ENCODE measurements around the gene CHFR.
A peak's percentile ranks its signal among the peaks of the same experiment; 100 is the strongest.
"Not testable (repeated sequence)": the region's sequence is repeated elsewhere in the genome, so short reads cannot be mapped to it uniquely, and the experiment has no call there.

The CHFR gene

GRCh38 chr12:132887513-132888351 is at the start of gene CHFR:
Gene CHFR, minus strand, starts transcription at chr12:132887605. Its CDS starts 277 bp downstream, at chr12:132887328.
- DNase-seq (ENCODE audit: low spot score), result peak; percentile 83
- no peak for FAIRE-seq

- not testable (repeated sequence) for DNase-seq (ENCODE audit: low spot score); FAIRE-seq
Measured at GRCh38 chr12:132936921-132937320, 49.5 kb upstream of the CHFR start.

GRCh38 chr12:132936163-132936562 is 48.8 kb upstream of the CHFR start:
- FAIRE-seq (no peak), DNase-seq (ENCODE audit: low spot score) (no peak)

GRCh38 chr12:132926415-132926833 is 39.0 kb upstream of the CHFR start:
- no peak for FAIRE-seq
- DNase-seq (ENCODE audit: low spot score), result no peak

GRCh38 chr12:132925597-132926414 is 38.4 kb upstream of the CHFR start:
- no peak for DNase-seq (ENCODE audit: low spot score)

GRCh38 chr12:132924356-132924755 is 37.0 kb upstream of the CHFR start:
- FAIRE-seq (no peak), DNase-seq (ENCODE audit: low spot score) (no peak)

More at GRCh38 chr12:132925597-132926414, 38.4 kb upstream of the CHFR start:
- FAIRE-seq, result no peak

- no peak for FAIRE-seq
- no peak for DNase-seq (ENCODE audit: low spot score)
Measured at GRCh38 chr12:132923356-132923909, 36.0 kb upstream of the CHFR start.

GRCh38 chr12:132922676-132923075 is 35.3 kb upstream of the CHFR start:
- FAIRE-seq, result no peak
- no peak for DNase-seq (ENCODE audit: low spot score)

- no peak for DNase-seq (ENCODE audit: low spot score)
- no peak for FAIRE-seq
Measured at GRCh38 chr12:132921685-132922084, 34.3 kb upstream of the CHFR start.

- no peak for FAIRE-seq
- no peak for DNase-seq (ENCODE audit: low spot score)
Measured at GRCh38 chr12:132918680-132919079, 31.3 kb upstream of the CHFR start.

- FAIRE-seq (no peak), DNase-seq (ENCODE audit: low spot score) (no peak)
Measured at GRCh38 chr12:132909030-132909368, 21.6 kb upstream of the CHFR start.

GRCh38 chr12:132908145-132909029 is 21.0 kb upstream of the CHFR start:
- FAIRE-seq, result peak; percentile 97

GRCh38 chr12:132907789-132908144 is 20.4 kb upstream of the CHFR start:
- FAIRE-seq; DNase-seq (ENCODE audit: low spot score): not testable (repeated sequence)

More at GRCh38 chr12:132908145-132909029, 21.0 kb upstream of the CHFR start:
- peak; percentile 97 for DNase-seq (ENCODE audit: low spot score)

- no peak for FAIRE-seq
- DNase-seq (ENCODE audit: low spot score), result no peak
Measured at GRCh38 chr12:132907216-132907615, 19.8 kb upstream of the CHFR start.

- no peak for FAIRE-seq
Measured at GRCh38 chr12:132904718-132905328, 17.4 kb upstream of the CHFR start.

GRCh38 chr12:132899033-132899432 is 11.6 kb upstream of the CHFR start:
- DNase-seq (ENCODE audit: low spot score), result no peak
- no peak for FAIRE-seq

More at GRCh38 chr12:132904718-132905328, 17.4 kb upstream of the CHFR start:
- no peak for DNase-seq (ENCODE audit: low spot score)

- FAIRE-seq (no peak), DNase-seq (ENCODE audit: low spot score) (no peak)
Measured at GRCh38 chr12:132888852-132889251, 1.4 kb upstream of the CHFR start.

GRCh38 chr12:132886529-132887477 is 602 bp downstream of the CHFR start:
- DNase-seq (ENCODE audit: low spot score), result no peak
- FAIRE-seq, result no peak

GRCh38 chr12:132881818-132882217 is 5.6 kb downstream of the CHFR start:
- DNase-seq (ENCODE audit: low spot score) (no peak), FAIRE-seq (no peak)

All from urothelium cell line (cell line).